H9 (cell line): ENCODE data around the gene MTFP1. TPM values are rescaled to one million over a fixed set of nuclear protein-coding genes. Genes with fewer than 3 reads are reported as not detected.

Source experiments
- DNase-seq: peaks from one replicate; pipeline ENCODE4 v3.0.0-alpha.2; 2017
- H2AFZ ChIP-seq: one replicate; pipeline ENCODE4 v1.6.1; 2013; ENCODE audit warnings: mild to moderate bottlenecking, low read length, control low read depth, moderate library complexity
- H2AK5ac ChIP-seq: 2 replicates; pipeline ENCODE4 v1.6.1; 2013; ENCODE audit warnings: low read length, control low read depth, mixed read lengths; ENCODE audit not compliant: insufficient read length
- H2BK120ac ChIP-seq: one replicate; pipeline ENCODE4 v1.6.1; 2013; ENCODE audit warnings: low read depth, mild to moderate bottlenecking, low read length, control low read depth, inconsistent platforms; ENCODE audit not compliant: poor library complexity, severe bottlenecking
- H2BK12ac ChIP-seq: 2 replicates; pipeline ENCODE4 v1.6.1; 2013; ENCODE audit warnings: low read length, control low read depth, mixed read lengths, low read depth; ENCODE audit not compliant: insufficient read length
- H2BK15ac ChIP-seq: 2 replicates; pipeline ENCODE4 v1.6.1; 2013; ENCODE audit warnings: low read depth, low read length, control low read depth
- H2BK20ac ChIP-seq: one replicate; pipeline ENCODE4 v1.6.1; 2013; ENCODE audit warnings: low read depth, mild to moderate bottlenecking, low read length, control low read depth, inconsistent platforms; ENCODE audit not compliant: poor library complexity, severe bottlenecking
- H2BK5ac ChIP-seq: 2 replicates; pipeline ENCODE4 v1.6.1; 2013; ENCODE audit warnings: low read length, control low read depth, mixed read lengths; ENCODE audit not compliant: insufficient read length
- H3K14ac ChIP-seq: 2 replicates; pipeline ENCODE4 v1.6.1; 2013; ENCODE audit warnings: low read length, control low read depth; ENCODE audit not compliant: insufficient read depth
- H3K18ac ChIP-seq: 2 replicates; pipeline ENCODE4 v1.6.1; 2013; ENCODE audit warnings: low read depth, mild to moderate bottlenecking, mixed read lengths, low read length, control low read depth; ENCODE audit not compliant: insufficient read length
- H3K23ac ChIP-seq: 2 replicates; pipeline ENCODE4 v1.6.1; 2013; ENCODE audit warnings: low read length, control low read depth, mixed read lengths, low read depth; ENCODE audit not compliant: insufficient read length
- H3K23me2 ChIP-seq: 2 replicates; pipeline ENCODE4 v1.6.1; 2013; ENCODE audit warnings: low read depth, mild to moderate bottlenecking, mixed read lengths, low read length, control low read depth; ENCODE audit not compliant: insufficient read length, poor library complexity, severe bottlenecking
- H3K27ac ChIP-seq: 2 replicates; pipeline ENCODE4 v1.5.1; 2013; ENCODE audit warnings: low read length, control low read depth, mixed read lengths, low read depth; ENCODE audit not compliant: insufficient read length
- H3K27me3 ChIP-seq: 2 replicates; pipeline ENCODE4 v1.6.1; 2013; ENCODE audit warnings: low read length, control low read depth, inconsistent platforms; ENCODE audit not compliant: insufficient read depth
- H3K4ac ChIP-seq: 2 replicates; pipeline ENCODE4 v1.6.1; 2013; ENCODE audit warnings: low read depth, mild to moderate bottlenecking, control low read depth, inconsistent platforms, low read length, moderate library complexity
- H3K4me1 ChIP-seq: 2 replicates; pipeline ENCODE4 v1.6.1; 2013; ENCODE audit warnings: low read length, control low read depth, inconsistent platforms; ENCODE audit not compliant: insufficient read depth
- H3K4me2 ChIP-seq: 2 replicates; pipeline ENCODE4 v1.6.1; 2013; ENCODE audit warnings: low read length, control low read depth, mixed read lengths; ENCODE audit not compliant: insufficient read length, insufficient read depth
- H3K56ac ChIP-seq: 2 replicates; pipeline ENCODE4 v1.6.1; 2013; ENCODE audit warnings: low read depth, mild to moderate bottlenecking, mixed read lengths, low read length, control low read depth; ENCODE audit not compliant: insufficient read length
- H3K79me1 ChIP-seq: 2 replicates; pipeline ENCODE4 v1.6.1; 2013; ENCODE audit warnings: low read depth, mild to moderate bottlenecking, moderate library complexity, low read length, control low read depth, inconsistent platforms; ENCODE audit not compliant: insufficient read depth, poor library complexity, severe bottlenecking
- H3K79me2 ChIP-seq: 2 replicates; pipeline ENCODE4 v1.6.1; 2013; ENCODE audit warnings: low read length, control low read depth, inconsistent platforms; ENCODE audit not compliant: insufficient read depth
- H3K9ac ChIP-seq: 2 replicates; pipeline ENCODE4 v1.6.1; 2013; ENCODE audit warnings: low read length, control low read depth, mixed read lengths; ENCODE audit not compliant: insufficient read length; ENCODE audit errors: extremely low read depth
- H3K9me3 ChIP-seq: one replicate; pipeline ENCODE4 v1.6.1; 2013; ENCODE audit warnings: low read depth, low read length, inconsistent platforms; ENCODE audit not compliant: control insufficient read depth
- H3T11ph ChIP-seq: one replicate; pipeline ENCODE4 v1.6.1; 2013; ENCODE audit warnings: mild to moderate bottlenecking, low read length, control low read depth, inconsistent platforms
- H4K20me1 ChIP-seq: one replicate; pipeline ENCODE4 v1.6.1; 2013; ENCODE audit not compliant: control insufficient read depth, insufficient read length, insufficient read depth
- H4K5ac ChIP-seq: 2 replicates; pipeline ENCODE4 v1.6.1; 2013; ENCODE audit warnings: low read depth, mild to moderate bottlenecking, mixed read lengths, low read length, control low read depth; ENCODE audit not compliant: insufficient read length
- H4K8ac ChIP-seq: replicated peaks from 2 replicates; pipeline ENCODE4 v1.6.1; 2013; ENCODE audit warnings: low read length, control low read depth, mixed read lengths, low read depth; ENCODE audit not compliant: insufficient read length
- H4K91ac ChIP-seq: 2 replicates; pipeline ENCODE4 v1.6.1; 2013; ENCODE audit warnings: low read depth, mild to moderate bottlenecking, moderate library complexity, mixed read lengths, low read length, control low read depth; ENCODE audit not compliant: insufficient read length
- H3K27ac Mint-ChIP-seq, 3 experiments: 2 replicates in 2 of 3; 3 replicates in 1 of 3; pipeline ENCODE4 v1.8.0; 2020 to 2021; ENCODE audit warnings: mixed read lengths in 3 of 3, mild to moderate bottlenecking in 1 of 3, moderate library complexity in 1 of 3
- H3K27me3 Mint-ChIP-seq: 2 replicates; pipeline ENCODE4 v1.8.0; 2021; ENCODE audit warnings: low read depth, mild to moderate bottlenecking, moderate library complexity, mixed read lengths
- H3K36me3 Mint-ChIP-seq, 3 experiments: 2 replicates in 2 of 3; 3 replicates in 1 of 3; pipeline ENCODE4 v1.8.0; 2020 to 2021; ENCODE audit warnings: low read depth in 3 of 3, mixed read lengths in 3 of 3; ENCODE audit not compliant: insufficient read depth in 1 of 3
- H3K4me1 Mint-ChIP-seq, 2 experiments: 2 replicates each; pipeline ENCODE4 v1.8.0; 2020; ENCODE audit warnings: mixed read lengths in 2 of 2
- H3K4me3 Mint-ChIP-seq, 2 experiments: 2 replicates in 1 of 2; 3 replicates in 1 of 2; pipeline ENCODE4 v1.8.0; 2020 to 2021; ENCODE audit warnings: mild to moderate bottlenecking in 2 of 2, mixed read lengths in 2 of 2, moderate library complexity in 1 of 2
- H3K9me3 Mint-ChIP-seq, 2 experiments: 2 replicates in 1 of 2; 3 replicates in 1 of 2; pipeline ENCODE4 v1.8.0; 2020; ENCODE audit warnings: mild to moderate bottlenecking in 2 of 2, mixed read lengths in 2 of 2, moderate library complexity in 1 of 2
- WGBS: extraction: QIAGEN DNeasy Blood & Tissue Kit; methylation state at CpG from one replicate; pipeline ENCODE4 v1.1.7; 2013; ENCODE audit warnings: missing lambda C conversion rate, low lambda C conversion rate, mixed read lengths; ENCODE audit not compliant: insufficient read length; ENCODE audit errors: extremely low coverage; 5-methylcytosine and 5-hydroxymethylcytosine counted together
- total RNA-seq: library from RNA; stranded (reverse); gene quantifications from 2 replicates; pipeline ENCODE4 v1.2.1, GENCODE V29; 2021
- TF ChIP-seq, protein P1 (sequence below): fragments of 200-600 bp; sonication (generic); conservative IDR thresholded peaks from 3 replicates; pipeline ENCODE4 v1.8.0; 2021; ENCODE audit warnings: antibody characterized with exemption, mild to moderate bottlenecking

The MTFP1 gene
- total RNA-seq, 1 experiment from 2014 or later = 46.8 TPM

DNA sequence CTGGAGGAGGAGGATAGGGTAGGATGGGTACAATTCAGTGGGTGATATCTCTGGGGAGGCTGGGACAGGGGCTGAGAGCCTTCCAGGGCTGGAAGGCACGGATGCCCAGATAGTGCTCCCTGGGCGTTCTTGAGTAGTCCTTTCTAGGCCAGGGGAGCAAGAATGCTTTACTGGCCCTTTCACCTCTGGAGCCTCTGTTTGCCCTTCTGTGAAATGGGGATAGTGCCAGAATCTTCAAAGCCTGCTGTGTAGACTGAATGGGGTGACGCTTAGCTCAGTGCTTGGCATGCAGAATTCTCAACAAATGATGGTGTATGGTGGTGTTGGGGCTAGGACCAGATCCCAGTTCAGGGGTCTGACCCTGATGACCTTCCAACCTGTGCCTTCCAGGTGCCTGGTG lies 7.7 kb downstream of the MTFP1 start:
- no peak overlapping the region for H2AK5ac ChIP-seq
- no peaks in the 10 kb centered on the region for H3K23me2 ChIP-seq
- H3K79me2 ChIP-seq = no peaks in the 10 kb centered on the region
- Mint-ChIP-seq H3K9me3 (no peaks in the 10 kb centered on the region; a peak in 1 of 5 replicates), H3K4me1 (peaks cover 11 to 14% of the 10 kb centered on the region in 2 experiments), H3K4me3 (no peak overlapping the region; a peak in 1 of 5 replicates), H3K27me3 (peaks cover 3% of the 10 kb centered on the region), H3K36me3 (peaks cover 3 to 11% (median 6%) of the 10 kb centered on the region in 3 experiments; a peak in 6 of 7 replicates), H3K27ac (no peak overlapping the region; a peak in 1 of 7 replicates)
- no peak overlapping the region for H2BK12ac ChIP-seq
- H3K18ac ChIP-seq = no peak overlapping the region
- H4K20me1 ChIP-seq = no peaks in the 10 kb centered on the region
- no peak overlapping the region for H3K14ac ChIP-seq
- no peaks in the 10 kb centered on the region for H3K79me1 ChIP-seq
- no peak overlapping the region for H3K4ac ChIP-seq
- no peak overlapping the region for H3K23ac ChIP-seq
- no peak overlapping the region for H2BK20ac ChIP-seq
- H4K5ac ChIP-seq = no peak overlapping the region
- H3K4me2 ChIP-seq = no peak overlapping the region
- no peak overlapping the region for H3K56ac ChIP-seq
- no peak overlapping the region for H2BK120ac ChIP-seq
- no peaks in the 10 kb centered on the region for H3K4me1 ChIP-seq
- H3T11ph ChIP-seq = no peak overlapping the region
- no peaks in the 10 kb centered on the region for H3K27me3 ChIP-seq
- no peak overlapping the region for H4K91ac ChIP-seq
- no peak overlapping the region for H2BK15ac ChIP-seq
- no peak overlapping the region for H2BK5ac ChIP-seq
- H3K9me3 ChIP-seq = no peaks in the 10 kb centered on the region
- H3K9ac ChIP-seq = no peak overlapping the region
- H3K27ac ChIP-seq = no peak overlapping the region
- no peak overlapping the region for H4K8ac ChIP-seq
- DNase-seq = no peak
- TF ChIP-seq, protein P1, sequence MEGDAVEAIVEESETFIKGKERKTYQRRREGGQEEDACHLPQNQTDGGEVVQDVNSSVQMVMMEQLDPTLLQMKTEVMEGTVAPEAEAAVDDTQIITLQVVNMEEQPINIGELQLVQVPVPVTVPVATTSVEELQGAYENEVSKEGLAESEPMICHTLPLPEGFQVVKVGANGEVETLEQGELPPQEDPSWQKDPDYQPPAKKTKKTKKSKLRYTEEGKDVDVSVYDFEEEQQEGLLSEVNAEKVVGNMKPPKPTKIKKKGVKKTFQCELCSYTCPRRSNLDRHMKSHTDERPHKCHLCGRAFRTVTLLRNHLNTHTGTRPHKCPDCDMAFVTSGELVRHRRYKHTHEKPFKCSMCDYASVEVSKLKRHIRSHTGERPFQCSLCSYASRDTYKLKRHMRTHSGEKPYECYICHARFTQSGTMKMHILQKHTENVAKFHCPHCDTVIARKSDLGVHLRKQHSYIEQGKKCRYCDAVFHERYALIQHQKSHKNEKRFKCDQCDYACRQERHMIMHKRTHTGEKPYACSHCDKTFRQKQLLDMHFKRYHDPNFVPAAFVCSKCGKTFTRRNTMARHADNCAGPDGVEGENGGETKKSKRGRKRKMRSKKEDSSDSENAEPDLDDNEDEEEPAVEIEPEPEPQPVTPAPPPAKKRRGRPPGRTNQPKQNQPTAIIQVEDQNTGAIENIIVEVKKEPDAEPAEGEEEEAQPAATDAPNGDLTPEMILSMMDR = no peak
- WGBS = no CpG with 5 or more reads among the region's 3 CpGs
- no peak overlapping the region for H2AFZ ChIP-seq
